ENCODE measurements around the gene ZNF227. TPM values are rescaled to one million over a fixed set of nuclear protein-coding genes. Genes with fewer than 3 reads are reported as not detected.
"Not testable (repeated sequence)": the region's sequence is repeated elsewhere in the genome, so short reads cannot be mapped to it uniquely, and the experiment has no call there.

ZNF227 gene
- total RNA-seq, 4 donors from 2014 or later = 4.7 to 16.4 (median 8.8) TPM

DNA sequence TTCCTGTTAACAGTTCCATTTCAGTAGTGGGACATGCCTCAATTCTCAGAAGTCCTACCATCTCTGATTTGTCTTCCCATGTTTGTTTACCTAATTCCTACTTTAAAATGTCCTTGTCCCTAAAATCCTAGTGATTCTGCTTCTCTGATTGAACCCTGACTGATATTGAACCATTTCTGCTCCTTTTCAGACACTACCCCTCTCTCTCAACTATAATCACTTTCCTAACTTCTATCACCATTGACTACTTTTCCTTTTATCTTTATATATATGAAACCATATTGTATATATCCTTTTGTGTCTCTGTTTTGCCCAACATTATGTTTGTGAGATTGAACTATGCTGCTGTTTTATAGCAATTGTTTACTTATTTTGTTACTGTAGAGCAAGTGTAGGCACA lies 15.6 kb upstream of the ZNF227 start:
- H3K27me3 ChIP-seq = no peaks in the 10 kb centered on the region
- H3K36me3 ChIP-seq = peaks cover 0 to 6% (median 0%) of the 10 kb centered on the region in 3 donors
- TF ChIP-seq, protein P1, sequence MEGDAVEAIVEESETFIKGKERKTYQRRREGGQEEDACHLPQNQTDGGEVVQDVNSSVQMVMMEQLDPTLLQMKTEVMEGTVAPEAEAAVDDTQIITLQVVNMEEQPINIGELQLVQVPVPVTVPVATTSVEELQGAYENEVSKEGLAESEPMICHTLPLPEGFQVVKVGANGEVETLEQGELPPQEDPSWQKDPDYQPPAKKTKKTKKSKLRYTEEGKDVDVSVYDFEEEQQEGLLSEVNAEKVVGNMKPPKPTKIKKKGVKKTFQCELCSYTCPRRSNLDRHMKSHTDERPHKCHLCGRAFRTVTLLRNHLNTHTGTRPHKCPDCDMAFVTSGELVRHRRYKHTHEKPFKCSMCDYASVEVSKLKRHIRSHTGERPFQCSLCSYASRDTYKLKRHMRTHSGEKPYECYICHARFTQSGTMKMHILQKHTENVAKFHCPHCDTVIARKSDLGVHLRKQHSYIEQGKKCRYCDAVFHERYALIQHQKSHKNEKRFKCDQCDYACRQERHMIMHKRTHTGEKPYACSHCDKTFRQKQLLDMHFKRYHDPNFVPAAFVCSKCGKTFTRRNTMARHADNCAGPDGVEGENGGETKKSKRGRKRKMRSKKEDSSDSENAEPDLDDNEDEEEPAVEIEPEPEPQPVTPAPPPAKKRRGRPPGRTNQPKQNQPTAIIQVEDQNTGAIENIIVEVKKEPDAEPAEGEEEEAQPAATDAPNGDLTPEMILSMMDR (IDR thresholded peaks at IDR 0.05) = no peak
- TF ChIP-seq POLR2A (IDR thresholded peaks at IDR 0.05) = no peak
- H3K9me3 ChIP-seq = peaks cover 0 to 37% (median 4%) of the 10 kb centered on the region in 3 donors
- H3K4me3 ChIP-seq = no peak overlapping the region
- no peak for DNase-seq
- no peak overlapping the region for H3K27ac ChIP-seq
- no peaks in the 10 kb centered on the region for H3K4me1 ChIP-seq
- intact Hi-C loops (cut with DNase I) = no loop called here

DNA sequence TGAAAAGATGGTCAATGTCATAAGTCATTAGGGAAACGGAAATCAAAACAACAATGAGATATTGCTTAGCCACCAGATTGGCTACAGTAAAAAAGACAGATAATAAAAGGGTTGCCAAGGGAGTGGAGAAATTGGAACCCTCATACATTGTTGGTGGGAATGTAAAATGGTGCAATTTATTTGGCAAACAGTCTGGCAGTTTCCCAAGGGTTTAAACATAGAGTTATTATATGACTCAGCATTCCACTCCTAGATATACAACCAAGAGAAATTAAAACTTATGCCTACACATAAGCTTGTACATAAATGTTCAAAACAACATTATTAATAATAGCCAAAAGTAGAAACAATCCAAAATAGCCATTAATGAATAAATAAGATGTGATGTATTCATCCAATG lies 9.9 kb upstream of the ZNF227 start:
- H3K36me3 ChIP-seq = peaks cover 0 to 6% (median 0%) of the 10 kb centered on the region in 3 donors
- no peak overlapping the region for H3K27ac ChIP-seq
- H3K4me1 ChIP-seq = peaks cover 0 to under 1% (median 0%) of the 10 kb centered on the region in 3 donors
- peaks cover 0 to 36% (median 0%) of the 10 kb centered on the region in 3 donors for H3K9me3 ChIP-seq
- TF ChIP-seq POLR2A (IDR thresholded peaks at IDR 0.05) = no peak
- TF ChIP-seq, protein P1 (IDR thresholded peaks at IDR 0.05) = no peak
- intact Hi-C loops (cut with DNase I) = no loop called here
- 57 to 69% methylated on average over 1 of the region's 1 CpG for WGBS, 2 donors
- no peak for DNase-seq
- H3K4me3 ChIP-seq = no peak overlapping the region
- H3K27me3 ChIP-seq = peaks cover 0 to 8% (median 0%) of the 10 kb centered on the region in 4 donors

DNA sequence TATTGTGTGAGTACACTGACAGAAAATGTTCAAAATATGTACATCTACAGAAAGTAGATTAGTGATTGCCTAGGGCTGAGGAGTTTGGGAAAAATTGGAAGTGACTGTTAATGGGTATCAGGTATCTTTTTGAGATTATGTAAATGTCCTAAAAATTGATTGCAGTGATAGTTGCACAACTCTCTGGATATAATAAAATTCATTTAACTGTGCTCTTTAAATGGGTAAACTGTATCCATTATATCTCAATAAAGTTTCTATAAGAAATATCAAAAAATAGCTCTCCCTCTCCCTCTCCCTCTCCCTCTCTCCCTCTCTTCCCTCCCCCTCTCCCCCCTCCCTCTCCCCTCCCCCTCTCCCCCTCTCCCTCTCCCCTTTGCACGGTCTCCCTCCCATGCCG lies 9.4 kb upstream of the ZNF227 start:
- Histone ChIP-seq H3K27ac (no peak overlapping the region), H3K4me3 (no peak overlapping the region), H3K9me3 (peaks cover 0 to 36% (median 0%) of the 10 kb centered on the region in 3 donors), H3K36me3 (peaks cover 0 to 6% (median 0%) of the 10 kb centered on the region in 3 donors), H3K4me1 (peaks cover 0 to 6% (median 3%) of the 10 kb centered on the region in 3 donors), H3K27me3 (peaks cover 0 to 8% (median 0%) of the 10 kb centered on the region in 4 donors)
- TF ChIP-seq, protein P1 (IDR thresholded peaks at IDR 0.05) = no peak
- no peak for TF ChIP-seq POLR2A (IDR thresholded peaks at IDR 0.05)
- intact Hi-C loops (cut with DNase I) = no loop called here
- 83 to 94% methylated on average over 2 of the region's 2 CpGs for WGBS, 2 donors
- DNase-seq = no peak

DNA sequence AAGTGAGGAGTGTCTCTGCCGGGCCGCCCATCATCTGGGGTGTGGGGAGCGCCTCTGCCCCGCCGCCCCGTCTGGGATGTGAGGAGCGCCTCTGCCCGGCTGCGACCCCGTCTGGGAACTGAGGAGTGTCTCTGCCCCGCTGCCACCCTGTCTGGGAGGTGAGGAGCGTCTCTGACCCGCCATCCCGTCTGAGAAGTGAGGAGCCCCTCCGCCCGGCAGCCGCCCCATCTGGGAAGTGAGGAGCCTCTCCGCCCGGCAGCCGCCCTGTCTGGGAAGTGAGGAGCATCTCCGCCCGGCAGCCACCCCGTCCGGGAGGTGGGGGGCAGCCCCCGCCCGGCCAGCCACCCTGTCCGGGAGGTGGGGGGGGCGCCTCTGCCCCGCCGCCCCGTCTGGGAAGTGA lies 8.5 kb upstream of the ZNF227 start:
- H3K36me3 ChIP-seq; H3K4me3 ChIP-seq; H3K27ac ChIP-seq; H3K4me1 ChIP-seq; DNase-seq; H3K27me3 ChIP-seq; intact Hi-C loops (cut with DNase I): not testable (repeated sequence)
- whole genome bisulfite sequencing, 2 donors = no CpG with 5 or more reads among the region's 31 CpGs
- peaks cover 0 to 32% (median 6%) of the 10 kb centered on the region in 3 donors for H3K9me3 ChIP-seq

DNA sequence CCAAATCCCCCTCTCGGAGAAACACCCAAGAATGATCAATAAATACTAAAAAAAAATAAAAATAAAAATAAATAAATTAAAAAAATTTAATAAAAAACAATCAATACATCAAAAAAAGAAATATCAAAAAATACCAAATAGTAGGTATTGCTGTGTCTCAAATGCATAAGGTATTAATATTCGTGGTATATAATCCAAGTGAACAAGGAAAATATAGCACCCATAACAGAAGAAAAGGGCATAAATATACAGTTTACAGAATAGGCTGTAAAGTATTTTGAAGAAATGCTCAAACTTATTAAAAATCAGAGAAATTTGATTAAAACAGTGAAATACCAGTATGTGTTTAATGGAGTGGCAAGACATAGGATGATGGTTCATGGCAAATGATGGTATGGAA lies 7.6 kb upstream of the ZNF227 start:
- no peak overlapping the region for H3K27ac ChIP-seq
- DNase-seq = no peak
- H3K4me3 ChIP-seq = no peak overlapping the region
- 81 to 84% methylated on average over 2 of the region's 2 CpGs for WGBS, 2 donors
- H3K9me3 ChIP-seq = peaks cover 0 to 25% (median 6%) of the 10 kb centered on the region in 3 donors
- peaks cover 0 to 8% (median 0%) of the 10 kb centered on the region in 4 donors for H3K27me3 ChIP-seq
- intact Hi-C loops (cut with DNase I) = no loop called here
- H3K4me1 ChIP-seq = peaks cover 0 to 10% (median 5%) of the 10 kb centered on the region in 3 donors
- no peaks in the 10 kb centered on the region for H3K36me3 ChIP-seq
- TF ChIP-seq, protein P1 (IDR thresholded peaks at IDR 0.05) = no peak

Data from esophagus squamous epithelium (tissue), 5 donors.